Spleen (tissue), 11 donors: ENCODE measurements around the gene RELA. TPM values are rescaled to one million over a fixed set of nuclear protein-coding genes. Genes with fewer than 3 reads are reported as not detected.

Source experiments
- DNase-seq: peaks from one replicate; pipeline ENCODE4 v3.0.0-alpha.2; 2020
- H3K27ac ChIP-seq, 8 donors: fragments of 200-600 bp; sonication (generic) in 7 of 8; 1 replicate in 4 of 8; 2 replicates in 4 of 8; pipeline versions ENCODE4 v1.5.0 to v1.8.0; 2016 to 2021; ENCODE audit warnings: inconsistent platforms in 4 of 8, mild to moderate bottlenecking in 4 of 8, moderate library complexity in 1 of 8
- H3K27me3 ChIP-seq, 7 donors: fragments of 200-600 bp; sonication (generic) in 6 of 7; replicated peaks in 1 of 7; 1 replicate in 4 of 7; 2 replicates in 3 of 7; pipeline versions ENCODE4 v1.5.0 to v1.8.0; 2016 to 2021; ENCODE audit warnings: inconsistent platforms in 3 of 7, mild to moderate bottlenecking in 1 of 7
- H3K36me3 ChIP-seq, 6 donors: fragments of 200-600 bp; sonication (generic) in 5 of 6; 1 replicate in 4 of 6; 2 replicates in 2 of 6; pipeline versions ENCODE4 v1.5.0 to v1.8.0; 2016 to 2021; ENCODE audit warnings: inconsistent platforms in 2 of 6
- H3K4me1 ChIP-seq, 6 donors: fragments of 200-600 bp; sonication (generic) in 5 of 6; 1 replicate in 3 of 6; 2 replicates in 3 of 6; pipeline versions ENCODE4 v1.5.0 to v1.8.0; 2016 to 2021; ENCODE audit warnings: inconsistent platforms in 3 of 6
- H3K4me3 ChIP-seq, 8 donors: fragments of 200-600 bp; sonication (generic) in 7 of 8; 1 replicate in 4 of 8; 2 replicates in 4 of 8; pipeline versions ENCODE4 v1.5.0 to v1.8.0; 2016 to 2021; ENCODE audit warnings: inconsistent platforms in 4 of 8, mild to moderate bottlenecking in 4 of 8, moderate library complexity in 2 of 8
- H3K9me3 ChIP-seq, 8 donors: fragments of 200-600 bp; sonication (generic) in 7 of 8; 1 replicate in 4 of 8; 2 replicates in 4 of 8; pipeline versions ENCODE4 v1.5.0 to v1.8.0; 2016 to 2021; ENCODE audit warnings: inconsistent platforms in 4 of 8
- CTCF ChIP-seq, 11 experiments: fragments of 200-600 bp in 7 of 11; fragments of 450-650 bp in 4 of 11; sonication (generic) in 4 of 11; IDR thresholded peaks in 8 of 11; conservative IDR thresholded peaks in 3 of 11; 1 replicate in 7 of 11; 2 replicates in 4 of 11; pipeline versions ENCODE4 v1.4.0 to v1.8.0; 2016 to 2021; ENCODE audit warnings: antibody characterized with exemption in 11 of 11, inconsistent platforms in 4 of 11, mild to moderate bottlenecking in 1 of 11
- POLR2A ChIP-seq, 3 donors: fragments of 450-650 bp; IDR thresholded peaks; one replicate each; pipeline ENCODE4 v1.5.1; 2017; ENCODE audit warnings: antibody characterized with exemption in 3 of 3, mild to moderate bottlenecking in 1 of 3
- POLR2AphosphoS5 ChIP-seq, 3 donors: sonication (generic); formaldehyde crosslinking; IDR thresholded peaks; one replicate each; pipeline ENCODE4 v1.5.1; 2017; ENCODE audit warnings: antibody characterized with exemption in 3 of 3
- WGBS, 5 donors: extraction: QIAGEN DNeasy Blood & Tissue Kit in 3 of 5; methylation state at CpG; one replicate each; pipeline versions ENCODE4 v1.1.5 to v1.1.7; 2013 to 2018; 5-methylcytosine and 5-hydroxymethylcytosine counted together
- intact Hi-C: fragments of 100-400 bp; cut with DNase I; formaldehyde crosslinking; loops from one replicate; pipeline ENCODE4 v1.15.0; 2023; ENCODE audit warnings: low total_unique reads
- polyA plus RNA-seq, 3 donors: library from polyadenylated mRNA; stranded (reverse); fragments of 200-250 nt; gene quantifications; one replicate each; pipeline ENCODE4 v1.2.1, GENCODE V29; 2013
- total RNA-seq, 7 donors: library from RNA; depleted of rRNA in 3 of 7; stranded (reverse); fragments of >200 nt in 3 of 7; fragmentation: NEBNext Ultra II Directional in 4 of 7; extraction: Animal tissue kit (Norgen Biotek cat#: 25700) in 4 of 7; gene quantifications; one replicate each; pipeline versions ENCODE4 v1.1.0 to v1.2.1, GENCODE V29; 2016 to 2021
- donor health status: healthy with polysubstance abuse.
- donor health status: DM: no; HTN: no; CAD: no; lungs with moderate emphysema.
- donor health status: DM: no; HTN: no; CAD: no.
- donor health status: Bipolar disorder and iron deficiency.
- donor health status: healthy.
- donor health status: DM: no; HTN: no; CAD: no.
- donor health status: DM: yes; HTN: yes; CAD: no.

RELA gene
- total and polyA plus RNA-seq, 10 donors = 25.8 to 115 (median 69.5) TPM

- TF ChIP-seq CTCF (IDR thresholded peaks at IDR 0.05 in 8 of 11, conservative IDR thresholded peaks at IDR 0.05 in 3 of 11) (no peak), POLR2AphosphoS5 (IDR thresholded peaks at IDR 0.05) (peak in 1 of 3 donors; percentile 31)
- Histone ChIP-seq H3K9me3 (no peaks in the 10 kb centered on the region), H3K4me1 (peaks cover 14 to 59% (median 32%) of the 10 kb centered on the region in 6 donors), H3K36me3 (peaks cover 10 to 65% (median 59%) of the 10 kb centered on the region in 6 donors), H3K4me3 (no peak overlapping the region), H3K27me3 (no peaks in the 10 kb centered on the region), H3K27ac (no peak overlapping the region)
- 93 to 97% (median 96%) methylated on average over 28 to 33 of the region's 33 CpGs for WGBS, 5 donors
- peak; percentile 81 for DNase-seq
- intact Hi-C loops = no loop called here
These were observed 44.5 kb downstream of the RELA start for GRCh38 chr11:65617990-65618751.

- Histone ChIP-seq H3K4me1 (peaks cover 22 to 67% (median 41%) of the 10 kb centered on the region in 6 donors), H3K4me3 (peak overlapping the region in 6 of 8 donors; percentile 95 to 98 (median 96)), H3K27ac (peak overlapping the region in 3 of 8 donors; percentile 98 to 99 (median 98)), H3K27me3 (no peaks in the 10 kb centered on the region), H3K9me3 (no peaks in the 10 kb centered on the region), H3K36me3 (peaks cover 10 to 65% (median 54%) of the 10 kb centered on the region in 6 donors)
- intact Hi-C loops = no loop called here
- 89 to 95% (median 90%) methylated on average over 15 to 17 of the region's 17 CpGs for WGBS, 5 donors
- TF ChIP-seq POLR2A (IDR thresholded peaks at IDR 0.05) (no peak), POLR2AphosphoS5 (IDR thresholded peaks at IDR 0.05) (peak in 1 of 3 donors; percentile 9)
- DNase-seq = peak; percentile 78
These were observed 45.4 kb downstream of the RELA start for GRCh38 chr11:65617136-65617850.

- WGBS, 5 donors = 55 to 77% (median 64%) methylated on average over 10 of the region's 10 CpGs
- TF ChIP-seq POLR2A (IDR thresholded peaks at IDR 0.05) = no peak
- no peak for TF ChIP-seq POLR2AphosphoS5 (IDR thresholded peaks at IDR 0.05)
- TF ChIP-seq CTCF (IDR thresholded peaks at IDR 0.05 in 8 of 11, conservative IDR thresholded peaks at IDR 0.05 in 3 of 11) = no peak
- H3K36me3 ChIP-seq = peaks cover 10 to 65% (median 49%) of the 10 kb centered on the region in 6 donors
- H3K4me1 ChIP-seq = peaks cover 29 to 74% (median 47%) of the 10 kb centered on the region in 6 donors
- H3K27ac ChIP-seq = peak overlapping the region in 7 of 8 donors; percentile 94 to 99 (median 97)
- peak overlapping the region; percentile 85 to 98 (median 95) for H3K4me3 ChIP-seq
- peak; percentile 81 for DNase-seq
- intact Hi-C loops = no loop called here
- no peaks in the 10 kb centered on the region for H3K9me3 ChIP-seq
- H3K27me3 ChIP-seq = no peaks in the 10 kb centered on the region
These were observed 46.1 kb downstream of the RELA start for GRCh38 chr11:65616575-65617001.

- Histone ChIP-seq H3K36me3 (peaks cover 10 to 62% (median 44%) of the 10 kb centered on the region in 6 donors), H3K4me1 (peaks cover 35 to 79% (median 50%) of the 10 kb centered on the region in 6 donors), H3K27ac (peak overlapping the region; percentile 82 to 99 (median 97)), H3K27me3 (no peaks in the 10 kb centered on the region), H3K4me3 (peak overlapping the region; percentile 85 to 98 (median 95)), H3K9me3 (no peaks in the 10 kb centered on the region)
- intact Hi-C loops = no loop called here
- TF ChIP-seq POLR2AphosphoS5 (IDR thresholded peaks at IDR 0.05) (no peak), CTCF (IDR thresholded peaks at IDR 0.05 in 8 of 11, conservative IDR thresholded peaks at IDR 0.05 in 3 of 11) (no peak), POLR2A (IDR thresholded peaks at IDR 0.05) (no peak)
- DNase-seq = no peak
- 1 to 14% (median 2%) methylated on average over 4 to 50 of the region's 50 CpGs for WGBS, 5 donors
These were observed 46.7 kb downstream of the RELA start for GRCh38 chr11:65615950-65616574.
